Measurements from ENCODE around the gene TNS1. TPM values are rescaled to one million over a fixed set of nuclear protein-coding genes. Genes with fewer than 3 reads are reported as not detected.
A peak's percentile ranks its signal among the peaks of the same experiment; 100 is the strongest.

Gene TNS1
- total RNA-seq, 1 donor from 2014 or later = 0.24 TPM

DNA sequence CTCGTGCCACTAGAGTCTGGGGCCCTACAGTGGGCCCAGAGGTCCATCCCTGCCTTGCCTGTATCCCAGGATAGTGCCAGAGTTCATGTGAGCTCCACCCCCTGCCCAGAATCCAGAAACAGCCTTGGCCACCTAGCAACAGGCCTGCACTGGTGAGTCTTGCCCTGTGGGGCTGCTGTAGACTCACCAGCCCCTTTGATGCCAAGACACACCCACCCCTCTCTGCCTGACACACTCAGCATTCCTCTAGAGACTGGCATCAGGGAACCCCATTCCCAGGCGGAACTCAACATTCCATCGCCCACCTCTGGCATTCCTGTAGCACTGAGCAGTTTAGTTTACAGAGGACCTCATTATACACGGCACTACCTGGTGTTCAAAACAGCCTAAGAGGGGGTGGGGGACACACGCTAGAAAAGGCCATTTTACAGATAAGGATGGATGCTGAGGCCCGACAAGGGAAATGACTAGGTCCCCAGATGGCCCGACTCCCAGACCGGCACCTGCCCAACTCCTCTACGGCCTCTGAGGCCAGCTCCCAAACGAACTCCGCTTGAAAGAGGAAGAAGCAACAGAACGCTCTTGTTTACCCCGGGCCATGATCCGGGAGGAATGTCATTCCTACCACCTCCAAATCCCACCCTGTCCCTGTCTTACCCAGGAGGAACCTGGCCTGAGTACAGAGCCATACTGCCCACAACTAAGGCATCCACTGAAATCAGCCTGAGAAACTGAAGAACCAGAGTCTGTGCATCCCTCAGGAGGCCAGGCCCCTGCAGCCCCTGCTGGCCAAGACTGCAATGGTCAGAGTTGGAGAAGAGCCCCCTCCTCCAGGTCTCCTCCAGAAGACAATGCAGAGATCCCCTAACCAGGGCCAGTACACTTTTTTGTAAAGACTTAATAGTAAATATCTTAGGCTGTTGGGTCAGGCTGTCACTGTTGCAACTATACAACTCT lies 180.2 kb downstream of the TNS1 start:
- H3K4me1 ChIP-seq = peaks cover 11% of the 10 kb centered on the region
- no peak overlapping the region for H2AFZ ChIP-seq (replicated peaks)
- TF ChIP-seq EZH2 (IDR thresholded peaks at IDR 0.05) = no peak
- TF ChIP-seq CTCF (IDR thresholded peaks at IDR 0.05) = peak; percentile 36
- Mint-ChIP-seq H3K4me3 (no peak overlapping the region), H3K27ac (peak overlapping the region; percentile 88), H3K36me3 (no peaks in the 10 kb centered on the region), H3K9me3 (no peaks in the 10 kb centered on the region), H3K4me1 (peaks cover 37% of the 10 kb centered on the region), H3K27me3 (ENCODE audit: insufficient read depth, low read depth) (peaks cover 19% of the 10 kb centered on the region)
- H3K9me3 ChIP-seq (ENCODE audit: low read depth) = no peaks in the 10 kb centered on the region
- H3F3A ChIP-seq (ENCODE audit: low read depth) = peaks cover 15% of the 10 kb centered on the region
- H3K36me3 ChIP-seq = no peaks in the 10 kb centered on the region
- no peak overlapping the region for H3K4me3 ChIP-seq
- H3K27me3 ChIP-seq = peaks cover 98% of the 10 kb centered on the region
- no peak overlapping the region for H3K27ac ChIP-seq
- H3K4me2 ChIP-seq = no peak overlapping the region
- H4K20me1 ChIP-seq (ENCODE audit: low read depth) = peaks cover 66% of the 10 kb centered on the region
- DNase-seq (ENCODE audit: low spot score) = peak; percentile 31
- H3K9ac ChIP-seq = no peak overlapping the region
- H3K79me2 ChIP-seq (ENCODE audit: low read depth) = no peaks in the 10 kb centered on the region

- Histone ChIP-seq H3K4me1 (peaks cover 11% of the 10 kb centered on the region), H3K27me3 (peaks cover 98% of the 10 kb centered on the region), H3K9me3 (ENCODE audit: low read depth) (no peaks in the 10 kb centered on the region), H2AFZ (replicated peaks) (no peak overlapping the region), H3F3A (ENCODE audit: low read depth) (peaks cover 15% of the 10 kb centered on the region), H3K36me3 (no peaks in the 10 kb centered on the region), H4K20me1 (ENCODE audit: low read depth) (peaks cover 74% of the 10 kb centered on the region), H3K4me3 (no peak overlapping the region), H3K4me2 (no peak overlapping the region), H3K9ac (no peak overlapping the region), H3K79me2 (ENCODE audit: low read depth) (no peaks in the 10 kb centered on the region), H3K27ac (no peak overlapping the region)
- DNase-seq (ENCODE audit: low spot score) = no peak
- H3K4me3 Mint-ChIP-seq = no peak overlapping the region
- H3K27ac Mint-ChIP-seq = no peak overlapping the region
- TF ChIP-seq EZH2phosphoT487 (IDR thresholded peaks at IDR 0.05) (no peak), EZH2 (IDR thresholded peaks at IDR 0.05) (no peak), CTCF (IDR thresholded peaks at IDR 0.05) (no peak)
- peaks cover 43% of the 10 kb centered on the region for H3K4me1 Mint-ChIP-seq
- H3K27me3 Mint-ChIP-seq (ENCODE audit: insufficient read depth, low read depth) = peaks cover 19% of the 10 kb centered on the region
- H3K9me3 Mint-ChIP-seq = no peaks in the 10 kb centered on the region
- H3K36me3 Mint-ChIP-seq = peaks cover 3% of the 10 kb centered on the region
These were observed 181.2 kb downstream of the TNS1 start for GRCh38 chr2:217821536-217822147.

DNA sequence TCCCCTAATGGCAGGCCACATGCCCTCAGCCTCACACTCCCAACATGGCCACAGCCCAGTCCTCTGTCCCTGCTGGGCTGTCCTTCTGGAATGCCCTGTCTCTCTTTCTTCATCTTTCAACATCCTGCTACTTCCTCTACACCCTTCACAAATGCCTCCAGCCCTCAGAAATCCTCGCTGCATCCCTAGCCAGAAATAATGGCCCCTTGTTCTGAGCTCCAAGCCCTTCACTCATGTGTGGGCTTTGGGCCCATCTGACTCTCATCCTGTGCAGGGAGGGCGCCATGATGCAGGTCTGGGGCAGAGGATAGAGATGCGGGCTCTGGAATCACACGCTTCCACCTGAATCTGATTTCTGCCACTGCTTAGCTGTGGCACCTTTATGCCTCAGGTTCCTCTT lies 181.9 kb downstream of the TNS1 start:
- Mint-ChIP-seq H3K27ac (peak overlapping the region; percentile 2), H3K4me1 (peaks cover 50% of the 10 kb centered on the region)
- no peak for DNase-seq (ENCODE audit: low spot score)

More for the DNA sequence above, 181.9 kb downstream of the TNS1 start:
- Histone ChIP-seq H3K4me2 (no peak overlapping the region), H3K36me3 (no peaks in the 10 kb centered on the region), H3F3A (ENCODE audit: low read depth) (peaks cover 15% of the 10 kb centered on the region), H3K27me3 (peaks cover 98% of the 10 kb centered on the region), H3K27ac (no peak overlapping the region), H3K79me2 (ENCODE audit: low read depth) (no peaks in the 10 kb centered on the region), H3K4me3 (no peak overlapping the region), H3K4me1 (peaks cover 11% of the 10 kb centered on the region), H2AFZ (replicated peaks) (no peak overlapping the region), H4K20me1 (ENCODE audit: low read depth) (peaks cover 75% of the 10 kb centered on the region), H3K9me3 (ENCODE audit: low read depth) (no peaks in the 10 kb centered on the region), H3K9ac (no peak overlapping the region)
- no peak overlapping the region for H3K4me3 Mint-ChIP-seq
- H3K36me3 Mint-ChIP-seq = peaks cover 3% of the 10 kb centered on the region
- peaks cover 19% of the 10 kb centered on the region for H3K27me3 Mint-ChIP-seq (ENCODE audit: insufficient read depth, low read depth)
- H3K9me3 Mint-ChIP-seq = no peaks in the 10 kb centered on the region
- no peak for TF ChIP-seq EZH2phosphoT487 (IDR thresholded peaks at IDR 0.05)
- TF ChIP-seq EZH2 (IDR thresholded peaks at IDR 0.05) = no peak
- TF ChIP-seq CTCF (IDR thresholded peaks at IDR 0.05) = no peak
